SK-N-SH (cell line): ENCODE results near the gene CHRNB1. TPM values are rescaled to one million over a fixed set of nuclear protein-coding genes. Genes with fewer than 3 reads are reported as not detected.

Source experiments
- CTCF ChIA-PET: fragments of 300-600, 350-600 bp; formaldehyde crosslinking; extraction: SDS; loops from one replicate; lab custom pipeline; 2021; lab: Yijun Ruan, JAX
- POLR2A ChIA-PET: fragments of 350-600 bp; sonication (Branson Sonifier 250); formaldehyde crosslinking; extraction: SDS; loops from one replicate; lab custom pipeline; 2020; ENCODE audit warnings: antibody characterized with exemption, inconsistent platforms; lab: Yijun Ruan, JAX
- DNase-seq: peaks from one replicate; pipeline ENCODE4 v3.0.0; 2012
- H2AFZ ChIP-seq: fragments of 200-600 bp; sonication (generic); 2 replicates; pipeline ENCODE4 v1.8.1; 2016; ENCODE audit warnings: antibody characterized with exemption, mild to moderate bottlenecking, low read depth
- H3F3A ChIP-seq: fragments of 200-600 bp; sonication (generic); replicated peaks from 2 replicates; pipeline ENCODE3; 2016; ENCODE audit warnings: antibody characterized with exemption, mild to moderate bottlenecking; ENCODE audit not compliant: insufficient read depth
- H3K27ac ChIP-seq, 2 experiments: fragments of 200-500 bp in 1 of 2; fragments of 200-600 bp in 1 of 2; sonication (Bioruptor generic) in 1 of 2; sonication (generic), shearing (Covaris generic) in 1 of 2; 2 replicates each; pipeline versions ENCODE4 v1.5.1 to v1.6.1; 2014 to 2016; ENCODE audit warnings: low read depth in 2 of 2, inconsistent platforms in 1 of 2, low read length in 1 of 2, mild to moderate bottlenecking in 1 of 2, mixed read lengths in 1 of 2
- H3K27me3 ChIP-seq: fragments of 200-600 bp; sonication (generic), shearing (Covaris generic); 2 replicates; pipeline ENCODE4 v1.6.1; 2016; ENCODE audit warnings: mixed run types; ENCODE audit not compliant: insufficient read depth
- H3K36me3 ChIP-seq, 2 experiments: fragments of 200-500 bp in 1 of 2; fragments of 200-600 bp in 1 of 2; sonication (Bioruptor generic) in 1 of 2; sonication (generic) in 1 of 2; replicated peaks in 1 of 2; 2 replicates each; pipeline versions ENCODE3 to v1.5.1; 2014 to 2016; ENCODE audit warnings: low read length in 1 of 2, mild to moderate bottlenecking in 1 of 2; ENCODE audit not compliant: insufficient read depth in 2 of 2, control insufficient read depth in 1 of 2
- H3K4me1 ChIP-seq, 2 experiments: fragments of 200-500 bp in 1 of 2; fragments of 200-600 bp in 1 of 2; sonication (Bioruptor generic) in 1 of 2; sonication (generic), shearing (Covaris generic) in 1 of 2; 2 replicates each; pipeline versions ENCODE4 v1.5.1 to v1.6.1; 2014 to 2016; ENCODE audit warnings: low read depth in 1 of 2, low read length in 1 of 2, mixed run types in 1 of 2; ENCODE audit not compliant: insufficient read depth in 2 of 2, control insufficient read depth in 1 of 2
- H3K4me2 ChIP-seq: fragments of 200-600 bp; sonication (generic), shearing (Covaris generic); 2 replicates; pipeline ENCODE4 v1.6.1; 2017; ENCODE audit warnings: mixed run types
- H3K4me3 ChIP-seq, 2 experiments: fragments of 200-500 bp in 1 of 2; fragments of 200-600 bp in 1 of 2; sonication (Bioruptor generic) in 1 of 2; sonication (generic), shearing (Covaris generic) in 1 of 2; 2 replicates each; pipeline versions ENCODE4 v1.5.1 to v1.8.1; 2014 to 2016; ENCODE audit warnings: low read depth in 2 of 2, inconsistent platforms in 1 of 2, low read length in 1 of 2, mild to moderate bottlenecking in 1 of 2, mixed read lengths in 1 of 2, moderate library complexity in 1 of 2
- H3K79me2 ChIP-seq: fragments of 200-600 bp; sonication (generic); 2 replicates; pipeline ENCODE4 v1.8.1; 2017; ENCODE audit warnings: mild to moderate bottlenecking; ENCODE audit not compliant: insufficient read depth
- H3K9ac ChIP-seq: fragments of 200-600 bp; sonication (generic); 2 replicates; pipeline ENCODE4 v1.6.1; 2017; ENCODE audit warnings: mixed run types
- H3K9me2 ChIP-seq: fragments of 200-600 bp; sonication (generic); 2 replicates; pipeline ENCODE4 v1.6.1; 2017; ENCODE audit warnings: mixed run types
- H3K9me3 ChIP-seq: fragments of 200-600 bp; sonication (generic); 2 replicates; pipeline ENCODE4 v1.6.1; 2017; ENCODE audit warnings: mixed run types, mild to moderate bottlenecking, moderate library complexity
- H4K20me1 ChIP-seq: fragments of 200-600 bp; sonication (generic); 2 replicates; pipeline ENCODE4 v1.6.1; 2017; ENCODE audit warnings: mild to moderate bottlenecking, mixed run types; ENCODE audit not compliant: insufficient read depth
- CHD2 ChIP-seq: fragments of 150-350 bp; IDR thresholded peaks from 2 replicates; pipeline ENCODE4 v1.6.1; 2018; ENCODE audit warnings: low read length; ENCODE audit not compliant: partially characterized antibody
- EZH2phosphoT487 ChIP-seq: fragments of 200-600 bp; sonication (generic); IDR thresholded peaks from 2 replicates; pipeline ENCODE4 v1.6.1; 2017; ENCODE audit warnings: low read depth, mixed run types, mild to moderate bottlenecking, antibody characterized with exemption, moderate library complexity, borderline replicate concordance
- FOSL2 ChIP-seq: IDR thresholded peaks from 2 replicates; pipeline ENCODE4 v1.4.0; 2012; ENCODE audit warnings: low read depth, mild to moderate bottlenecking, moderate library complexity, borderline replicate concordance
- GATA2 ChIP-seq: sonication (generic); formaldehyde crosslinking; IDR thresholded peaks from 2 replicates; pipeline ENCODE4 v1.5.0; 2020; ENCODE audit warnings: mild to moderate bottlenecking, missing genetic modification reagents
- MEF2A ChIP-seq: IDR thresholded peaks from 2 replicates; pipeline ENCODE4 v1.4.0; 2012; ENCODE audit warnings: low read depth, borderline replicate concordance
- RCOR1 ChIP-seq: fragments of 150-350 bp; IDR thresholded peaks from 2 replicates; pipeline ENCODE4 v1.6.1; 2017; ENCODE audit warnings: antibody characterized with exemption, low read length
- SIN3A ChIP-seq: IDR thresholded peaks from 2 replicates; pipeline ENCODE4 v1.6.1; 2012; ENCODE audit warnings: low read depth, mild to moderate bottlenecking, low read length, moderate library complexity, borderline replicate concordance
- SMC3 ChIP-seq: IDR thresholded peaks from 2 replicates; pipeline ENCODE4 v1.6.1; 2012; ENCODE audit warnings: low read depth, low read length, improper control_type of control experiment
- TCF12 ChIP-seq: IDR thresholded peaks from 2 replicates; pipeline ENCODE4 v1.4.0; 2012
- WGBS: methylation state at CpG from one replicate; pipeline ENCODE4 v1.1.6; 2017; ENCODE audit warnings: low lambda C conversion rate; 5-methylcytosine and 5-hydroxymethylcytosine counted together
- polyA plus RNA-seq, 3 experiments: library from polyadenylated mRNA; depleted of rRNA; stranded (reverse); fragments of >200 nt; gene quantifications; 2 replicates each; pipeline ENCODE4 v1.2.3, GENCODE V29; 2012
- TF ChIP-seq, protein P1 (sequence below): IDR thresholded peaks from 2 replicates; pipeline ENCODE4 v1.6.1; 2012; ENCODE audit warnings: mild to moderate bottlenecking, low read depth, low read length, moderate library complexity

CHRNB1 gene
- polyA plus RNA-seq, 1 of the 3 experiments (the other 2 are of a cell fraction) = 26.8 TPM

DNA sequence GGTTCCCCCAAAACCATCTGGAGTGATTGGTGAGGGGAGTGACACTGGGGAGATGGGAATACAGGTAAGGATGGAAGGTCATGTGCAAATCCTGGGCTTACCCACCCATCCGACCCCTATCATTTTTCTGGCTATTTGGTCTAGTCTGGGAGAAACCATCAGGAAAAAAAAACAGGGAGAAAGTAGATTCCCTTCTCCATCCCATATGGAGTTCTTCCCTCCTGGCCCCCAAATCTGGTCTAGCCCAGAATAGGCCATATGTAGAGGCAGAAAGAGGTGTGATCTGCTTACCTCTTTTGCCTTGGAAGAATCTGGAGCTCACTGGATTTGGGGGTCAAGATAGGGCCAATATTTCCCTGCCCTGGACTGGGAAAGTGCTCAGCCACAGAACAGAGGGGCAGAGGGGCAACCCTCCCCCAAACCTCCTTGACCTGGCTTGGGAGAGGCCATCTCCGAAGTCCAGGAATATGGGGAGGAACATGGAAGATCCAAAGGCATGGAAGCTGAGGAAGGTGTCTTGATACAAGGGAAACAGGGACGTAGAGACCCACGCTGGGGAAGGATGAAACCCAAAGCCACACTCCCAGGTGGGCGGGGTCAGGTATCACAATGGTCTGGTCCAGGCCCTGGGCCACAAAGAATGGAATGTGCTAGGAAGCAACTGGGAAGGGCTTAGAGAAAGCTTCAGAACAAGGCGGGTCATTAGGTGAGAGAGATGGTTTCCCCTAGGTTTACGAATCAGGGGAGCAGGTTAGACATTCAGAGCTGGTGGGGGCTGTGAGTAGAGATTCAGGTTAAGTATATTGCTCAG is 16.2 kb downstream of the CHRNB1 start (continued):
- TF ChIP-seq SIN3A = no peak

DNA sequence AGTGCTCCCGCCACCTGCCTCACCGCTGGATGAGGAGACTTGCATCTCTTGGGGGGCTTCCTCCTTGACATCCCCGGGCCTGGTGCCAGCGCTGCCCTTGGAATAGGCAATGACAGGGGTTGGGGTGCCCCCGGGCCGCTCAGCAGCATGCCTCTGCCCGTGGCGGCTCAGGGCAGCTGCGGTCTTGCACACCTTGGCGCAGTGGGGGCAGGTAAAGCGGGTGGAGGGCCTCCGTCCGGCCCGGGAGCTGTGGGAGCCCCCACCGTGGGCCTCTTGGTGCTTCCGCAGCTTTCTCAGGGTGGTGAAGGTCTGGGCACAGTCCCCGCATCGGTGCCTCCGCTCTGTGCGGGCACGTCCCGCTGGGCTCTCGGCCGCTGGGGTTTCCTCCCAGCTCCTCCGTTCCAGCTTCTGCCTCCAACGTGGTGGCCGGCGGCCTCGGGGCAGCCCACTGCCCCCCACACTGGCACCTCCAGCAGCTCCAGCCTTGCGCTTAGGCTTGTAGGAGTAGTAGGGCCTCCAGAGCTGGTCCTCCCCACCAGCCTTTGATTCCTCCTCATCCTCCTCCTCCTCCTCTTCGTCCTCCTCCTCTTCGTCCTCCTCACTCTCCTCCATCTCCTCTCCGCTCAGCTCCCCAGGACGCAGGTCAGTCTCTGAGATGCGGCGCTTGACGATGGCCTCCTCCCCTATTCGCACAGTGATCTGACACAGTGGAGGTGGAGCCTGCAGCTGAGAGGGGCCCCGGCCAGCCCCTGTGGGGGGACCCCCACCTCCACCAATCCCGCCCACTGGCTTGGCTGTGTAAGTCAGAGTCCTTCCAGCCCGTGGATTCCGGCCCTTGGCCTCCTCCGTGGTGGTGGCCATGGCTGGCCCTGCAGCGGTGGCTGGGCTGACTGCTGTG is 17.9 kb downstream of the CHRNB1 start:
- no peaks in the 10 kb centered on the region for H3K27me3 ChIP-seq
- H3K36me3 ChIP-seq = peaks cover 4 to 33% of the 10 kb centered on the region in 2 experiments
- no peak overlapping the region for H2AFZ ChIP-seq
- no peak overlapping the region for H3K4me2 ChIP-seq
- H3K79me2 ChIP-seq = peaks cover 16% of the 10 kb centered on the region
- H3F3A ChIP-seq = peaks cover 20% of the 10 kb centered on the region
- no peak overlapping the region for H3K9ac ChIP-seq
- WGBS = 97% methylated on average over 23 of the region's 44 CpGs
- ChIA-PET CTCF (interaction anchor here (1.1 to 1.3 kb wide), 2 partner anchors 98 to 107 kb away, joined by 3 read pairs; no protein-coding TSS in a partner anchor), POLR2A (no interaction called here)
- H3K9me3 ChIP-seq = no peaks in the 10 kb centered on the region
- DNase-seq = no peak
- no peak overlapping the region for H3K4me3 ChIP-seq
- TF ChIP-seq CHD2 (no peak), MEF2A (no peak), SMC3 (no peak), TCF12 (no peak), EZH2phosphoT487 (no peak), RCOR1 (no peak), GATA2 (CRISPR knock-in tag) (no peak), FOSL2 (no peak)
- no peak overlapping the region for H3K27ac ChIP-seq
- 0 out of 2 replicates have a peak, but pooled peaks cover 6% of the 10 kb centered on the region for H4K20me1 ChIP-seq
- H3K4me1 ChIP-seq = peaks cover 4 to 12% of the 10 kb centered on the region in 2 experiments; a peak in 1 of 4 replicates
- no peaks in the 10 kb centered on the region for H3K9me2 ChIP-seq

DNA sequence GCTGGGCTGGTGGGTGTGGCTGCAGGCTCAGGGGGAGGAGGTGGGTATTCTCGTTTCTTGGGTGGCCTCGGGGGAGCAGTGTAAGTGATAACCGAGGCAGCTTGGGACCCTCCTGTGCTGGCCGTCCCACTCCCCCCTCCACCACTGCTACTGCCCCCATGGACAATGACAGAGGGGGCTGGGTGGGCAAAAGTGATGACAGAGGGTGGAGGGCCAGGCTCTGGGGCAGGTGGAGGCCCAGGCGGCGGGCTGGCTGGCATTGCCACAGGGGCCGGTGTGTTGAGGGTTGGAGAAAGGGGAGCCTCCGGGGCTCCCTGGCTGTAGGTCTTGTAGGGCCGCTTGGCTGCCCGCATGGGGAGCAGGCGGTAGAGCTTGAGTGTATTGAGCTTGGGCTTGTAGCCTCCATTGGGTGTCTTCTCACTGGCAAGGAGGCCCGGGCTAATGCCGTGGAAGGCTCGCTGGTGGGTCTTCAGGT is 18.5 kb downstream of the CHRNB1 start:
- Histone ChIP-seq H3F3A (peaks cover 16% of the 10 kb centered on the region), H3K79me2 (peaks cover 23% of the 10 kb centered on the region), H3K27ac (no peak overlapping the region), H3K27me3 (no peaks in the 10 kb centered on the region), H3K36me3 (peaks cover 4 to 33% of the 10 kb centered on the region in 2 experiments), H2AFZ (no peak overlapping the region), H4K20me1 (0 out of 2 replicates have a peak, but pooled peaks cover 7% of the 10 kb centered on the region), H3K9me3 (no peaks in the 10 kb centered on the region), H3K4me2 (no peak overlapping the region), H3K4me3 (no peak overlapping the region), H3K9me2 (no peaks in the 10 kb centered on the region), H3K4me1 (peaks cover 4 to 12% of the 10 kb centered on the region in 2 experiments; a peak in 1 of 4 replicates), H3K9ac (no peak overlapping the region)
- ChIA-PET CTCF (no interaction called here), POLR2A (interaction anchor here (0.7 kb wide), 1 partner anchor 16 kb away, joined by 3 read pairs; the partner anchor contains the start of gene ZBTB4)
- DNase-seq = no peak
- 98% methylated on average over 14 of the region's 14 CpGs for WGBS
- TF ChIP-seq, protein P1, sequence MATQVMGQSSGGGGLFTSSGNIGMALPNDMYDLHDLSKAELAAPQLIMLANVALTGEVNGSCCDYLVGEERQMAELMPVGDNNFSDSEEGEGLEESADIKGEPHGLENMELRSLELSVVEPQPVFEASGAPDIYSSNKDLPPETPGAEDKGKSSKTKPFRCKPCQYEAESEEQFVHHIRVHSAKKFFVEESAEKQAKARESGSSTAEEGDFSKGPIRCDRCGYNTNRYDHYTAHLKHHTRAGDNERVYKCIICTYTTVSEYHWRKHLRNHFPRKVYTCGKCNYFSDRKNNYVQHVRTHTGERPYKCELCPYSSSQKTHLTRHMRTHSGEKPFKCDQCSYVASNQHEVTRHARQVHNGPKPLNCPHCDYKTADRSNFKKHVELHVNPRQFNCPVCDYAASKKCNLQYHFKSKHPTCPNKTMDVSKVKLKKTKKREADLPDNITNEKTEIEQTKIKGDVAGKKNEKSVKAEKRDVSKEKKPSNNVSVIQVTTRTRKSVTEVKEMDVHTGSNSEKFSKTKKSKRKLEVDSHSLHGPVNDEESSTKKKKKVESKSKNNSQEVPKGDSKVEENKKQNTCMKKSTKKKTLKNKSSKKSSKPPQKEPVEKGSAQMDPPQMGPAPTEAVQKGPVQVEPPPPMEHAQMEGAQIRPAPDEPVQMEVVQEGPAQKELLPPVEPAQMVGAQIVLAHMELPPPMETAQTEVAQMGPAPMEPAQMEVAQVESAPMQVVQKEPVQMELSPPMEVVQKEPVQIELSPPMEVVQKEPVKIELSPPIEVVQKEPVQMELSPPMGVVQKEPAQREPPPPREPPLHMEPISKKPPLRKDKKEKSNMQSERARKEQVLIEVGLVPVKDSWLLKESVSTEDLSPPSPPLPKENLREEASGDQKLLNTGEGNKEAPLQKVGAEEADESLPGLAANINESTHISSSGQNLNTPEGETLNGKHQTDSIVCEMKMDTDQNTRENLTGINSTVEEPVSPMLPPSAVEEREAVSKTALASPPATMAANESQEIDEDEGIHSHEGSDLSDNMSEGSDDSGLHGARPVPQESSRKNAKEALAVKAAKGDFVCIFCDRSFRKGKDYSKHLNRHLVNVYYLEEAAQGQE = no peak
- no peak for TF ChIP-seq FOSL2
